Calu3 (cell line): ENCODE data around the gene HOXB7. TPM values are rescaled to one million over a fixed set of nuclear protein-coding genes. Genes with fewer than 3 reads are reported as not detected.

Experiments used
- BruUV-seq: library from RNA; stranded (reverse); fragments of 400-500 nt; replicated peaks from 2 replicates; lab custom pipeline; 2021; lab: Mats Ljungman, UMichigan
- CTCF ChIA-PET: fragments of 300-600 bp; sonication (Branson Sonifier 250); formaldehyde crosslinking; loops from one replicate; lab custom pipeline; 2022; ENCODE audit warnings: antibody characterized with exemption; lab: Charles Lee
- DNase-seq: peaks from one replicate; pipeline ENCODE4 v3.0.0; 2022
- H3K27ac Mint-ChIP-seq: one replicate; pipeline ENCODE4 v1.8.0; 2022; ENCODE audit warnings: mixed read lengths; ENCODE audit not compliant: unreplicated experiment
- H3K27me3 Mint-ChIP-seq: one replicate; pipeline ENCODE4 v1.8.0; 2022; ENCODE audit warnings: mixed read lengths; ENCODE audit not compliant: unreplicated experiment
- H3K36me3 Mint-ChIP-seq: one replicate; pipeline ENCODE4 v1.8.0; 2022; ENCODE audit warnings: mild to moderate bottlenecking, moderate library complexity, mixed read lengths; ENCODE audit not compliant: insufficient read depth, unreplicated experiment
- H3K4me1 Mint-ChIP-seq: one replicate; pipeline ENCODE4 v1.8.0; 2022; ENCODE audit warnings: mild to moderate bottlenecking, low read depth, mixed read lengths; ENCODE audit not compliant: unreplicated experiment
- H3K4me3 Mint-ChIP-seq: one replicate; pipeline ENCODE4 v1.8.0; 2022; ENCODE audit warnings: mild to moderate bottlenecking, low read depth, moderate library complexity, mixed read lengths; ENCODE audit not compliant: unreplicated experiment
- H3K9me3 Mint-ChIP-seq: one replicate; pipeline ENCODE4 v1.8.0; 2022; ENCODE audit warnings: low read depth, mixed read lengths; ENCODE audit not compliant: unreplicated experiment
- intact Hi-C: fragments of 100-400 bp; cut with micrococcal nuclease; formaldehyde crosslinking; loops from one replicate; pipeline ENCODE4 v1.10.0; 2022; ENCODE audit not compliant: unreplicated experiment
- total RNA-seq: library from RNA; stranded (reverse); gene quantifications from 2 replicates; pipeline ENCODE4 v1.2.3, GENCODE V29; 2022
- TF ChIP-seq, protein P1 (sequence below): fragments of 200-600 bp; IDR thresholded peaks from one replicate; pipeline ENCODE4 v1.8.0; 2022; ENCODE audit warnings: antibody characterized with exemption; ENCODE audit not compliant: unreplicated experiment

Gene HOXB7
- total RNA-seq, 1 experiment from 2014 or later, result 30.2 TPM

DNA sequence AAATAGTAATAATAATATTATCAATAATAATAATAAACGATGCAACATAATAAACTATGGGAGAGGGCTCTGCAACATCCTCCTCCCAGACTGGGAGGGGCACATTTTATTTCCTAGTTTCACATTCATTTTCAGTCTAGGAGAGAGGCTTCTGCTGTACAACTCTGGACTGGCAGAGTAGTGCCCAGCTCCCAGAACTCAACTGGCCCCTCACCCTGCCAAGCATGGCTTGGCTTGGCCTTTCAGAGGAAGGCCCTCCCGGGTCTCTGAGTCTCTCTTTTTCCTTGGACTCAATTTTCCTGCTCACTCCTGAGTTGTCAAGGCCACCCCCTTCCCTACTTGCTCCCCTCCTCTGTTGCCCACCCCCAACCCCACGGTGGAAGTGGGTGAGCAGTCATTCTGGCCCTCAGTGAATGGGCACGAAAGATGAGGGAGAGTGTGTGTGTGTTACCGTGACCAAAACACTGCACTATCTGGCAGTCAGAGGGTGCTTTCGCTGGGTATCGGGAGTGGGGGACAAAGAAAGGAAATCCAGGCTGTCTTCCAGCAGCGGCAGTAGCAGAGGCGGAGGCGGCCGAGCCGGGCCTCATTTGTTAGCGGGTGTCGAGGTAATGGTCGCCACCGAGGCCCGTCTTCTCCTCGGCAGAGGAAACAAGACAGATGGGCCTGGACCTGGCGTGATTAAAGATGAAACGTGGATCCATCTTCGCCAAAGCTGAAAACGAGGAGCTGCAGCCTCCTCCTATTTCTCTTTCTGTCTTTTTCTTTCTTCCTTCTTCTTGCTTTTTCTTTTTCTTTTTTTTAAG lies 34.9 kb downstream of the HOXB7 start:
- Mint-ChIP-seq H3K4me1 (peaks cover 59% of the 10 kb centered on the region), H3K27me3 (peaks cover 20% of the 10 kb centered on the region), H3K9me3 (no peaks in the 10 kb centered on the region), H3K4me3 (no peak overlapping the region), H3K36me3 (peaks cover 100% of the 10 kb centered on the region), H3K27ac (peak overlapping the region; percentile 66)
- DNase-seq, result no peak
- BruUV-seq, result no TSS peak
- CTCF ChIA-PET, result no interaction called here
- intact Hi-C loops, result loop anchor here (5.0 kb wide), 2 partner anchors 34 to 284 kb away; no protein-coding TSS in a partner anchor
- TF ChIP-seq, protein P1, sequence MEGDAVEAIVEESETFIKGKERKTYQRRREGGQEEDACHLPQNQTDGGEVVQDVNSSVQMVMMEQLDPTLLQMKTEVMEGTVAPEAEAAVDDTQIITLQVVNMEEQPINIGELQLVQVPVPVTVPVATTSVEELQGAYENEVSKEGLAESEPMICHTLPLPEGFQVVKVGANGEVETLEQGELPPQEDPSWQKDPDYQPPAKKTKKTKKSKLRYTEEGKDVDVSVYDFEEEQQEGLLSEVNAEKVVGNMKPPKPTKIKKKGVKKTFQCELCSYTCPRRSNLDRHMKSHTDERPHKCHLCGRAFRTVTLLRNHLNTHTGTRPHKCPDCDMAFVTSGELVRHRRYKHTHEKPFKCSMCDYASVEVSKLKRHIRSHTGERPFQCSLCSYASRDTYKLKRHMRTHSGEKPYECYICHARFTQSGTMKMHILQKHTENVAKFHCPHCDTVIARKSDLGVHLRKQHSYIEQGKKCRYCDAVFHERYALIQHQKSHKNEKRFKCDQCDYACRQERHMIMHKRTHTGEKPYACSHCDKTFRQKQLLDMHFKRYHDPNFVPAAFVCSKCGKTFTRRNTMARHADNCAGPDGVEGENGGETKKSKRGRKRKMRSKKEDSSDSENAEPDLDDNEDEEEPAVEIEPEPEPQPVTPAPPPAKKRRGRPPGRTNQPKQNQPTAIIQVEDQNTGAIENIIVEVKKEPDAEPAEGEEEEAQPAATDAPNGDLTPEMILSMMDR, result no peak

DNA sequence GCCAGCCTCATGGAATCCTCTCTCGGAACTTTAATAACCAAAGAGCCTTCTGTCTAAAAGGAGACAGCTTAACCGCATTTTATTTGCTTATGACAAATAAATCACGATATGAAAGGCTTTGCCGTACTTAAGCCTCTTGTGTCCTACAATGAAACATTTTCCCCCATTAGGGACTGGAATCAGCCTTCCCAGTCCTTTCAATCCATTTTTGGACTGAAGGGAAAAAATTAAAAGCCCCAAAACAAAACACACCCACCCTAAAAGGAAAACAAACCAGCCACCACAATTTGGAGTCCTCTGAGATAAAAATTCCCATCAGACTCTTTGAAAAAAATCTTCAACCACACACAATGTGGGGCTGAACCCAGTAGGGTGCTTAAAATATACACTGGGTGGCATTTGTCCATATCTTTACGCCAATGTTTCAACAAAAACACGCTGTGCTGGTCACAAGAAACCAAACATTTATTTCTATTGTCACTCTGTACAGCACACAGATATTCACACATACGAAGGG lies 35.7 kb downstream of the HOXB7 start:
- Mint-ChIP-seq H3K27ac (peak overlapping the region; percentile 66), H3K9me3 (no peaks in the 10 kb centered on the region), H3K36me3 (peaks cover 100% of the 10 kb centered on the region), H3K4me1 (peaks cover 56% of the 10 kb centered on the region), H3K27me3 (peaks cover 20% of the 10 kb centered on the region), H3K4me3 (no peak overlapping the region)
- CTCF ChIA-PET, result interaction anchor here (1.2 kb wide), 1 partner anchor 223 kb away, joined by 3 read pairs; no protein-coding TSS in a partner anchor
- BruUV-seq, result no TSS peak
- TF ChIP-seq, protein P1, result no peak
- intact Hi-C loops, result loop anchor here (5.0 kb wide), 2 partner anchors 33 to 283 kb away; no protein-coding TSS in a partner anchor
- DNase-seq, result no peak

DNA sequence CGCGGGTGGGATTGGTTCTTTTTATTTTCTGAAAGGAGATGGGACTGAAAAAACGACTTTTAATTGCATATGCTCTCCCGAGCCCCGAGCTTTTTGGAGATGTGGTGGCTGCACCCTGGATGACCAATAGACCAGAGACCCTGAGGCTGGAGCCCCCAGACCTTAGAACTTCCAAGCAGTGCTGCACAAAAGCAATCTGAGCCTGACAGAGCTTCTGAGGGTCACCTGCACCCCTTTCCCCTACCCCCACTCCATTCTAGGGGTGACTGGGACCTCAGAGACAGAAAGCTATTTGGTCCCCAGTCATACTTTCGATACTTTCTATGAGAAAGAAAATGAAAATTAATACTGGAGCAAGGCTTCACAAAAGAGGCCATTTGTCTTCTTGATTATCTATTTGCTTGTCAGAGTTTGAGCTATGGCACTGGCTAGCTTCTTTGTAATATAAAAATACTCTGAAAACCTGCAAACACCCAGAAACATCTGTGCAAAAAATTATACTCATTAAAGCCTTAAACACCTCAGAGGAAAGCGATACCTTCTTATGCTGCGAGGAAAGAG lies 36.2 kb downstream of the HOXB7 start:
- no TSS peak for BruUV-seq
- DNase-seq, result no peak
- intact Hi-C loops, result loop anchor here (5.0 kb wide), 2 partner anchors 32 to 282 kb away; no protein-coding TSS in a partner anchor
- peak overlapping the region; percentile 66 for H3K27ac Mint-ChIP-seq
- TF ChIP-seq, protein P1, result no peak
- CTCF ChIA-PET, result interaction anchor here (1.2 kb wide), 1 partner anchor 222 kb away, joined by 3 read pairs; no protein-coding TSS in a partner anchor
- no peak overlapping the region for H3K4me3 Mint-ChIP-seq
- peaks cover 15% of the 10 kb centered on the region for H3K27me3 Mint-ChIP-seq
- H3K9me3 Mint-ChIP-seq, result no peaks in the 10 kb centered on the region
- peaks cover 51% of the 10 kb centered on the region for H3K4me1 Mint-ChIP-seq
- peaks cover 99% of the 10 kb centered on the region for H3K36me3 Mint-ChIP-seq

DNA sequence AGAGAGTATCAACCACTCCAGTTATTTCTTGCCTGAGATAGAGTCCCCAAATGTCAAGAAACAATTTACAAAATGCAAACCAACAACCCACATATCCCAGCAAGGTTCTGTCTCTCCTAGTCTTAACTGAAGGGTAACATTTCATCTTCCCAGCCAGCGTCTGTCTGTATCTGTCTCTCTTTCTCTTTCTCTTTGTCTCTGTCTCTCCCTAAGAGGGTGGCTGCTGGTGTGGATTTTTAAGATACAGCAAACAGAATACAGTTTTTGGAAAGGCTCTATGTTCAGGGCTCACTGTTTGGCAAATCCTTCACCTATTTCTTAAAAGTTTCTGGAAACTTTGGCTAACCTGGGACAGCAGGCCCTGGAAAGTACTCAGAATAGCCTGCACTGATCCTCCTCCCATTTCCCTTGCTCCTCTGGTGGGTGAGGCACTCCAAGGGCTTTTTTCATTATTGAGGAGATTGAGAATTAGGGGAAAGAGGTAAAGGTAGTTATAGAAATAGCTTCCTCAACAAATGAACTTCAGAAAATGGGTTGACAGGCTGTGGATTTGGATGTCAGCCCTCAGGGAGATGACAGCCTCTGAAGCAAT lies 38.9 kb downstream of the HOXB7 start:
- peak overlapping the region; percentile 66 for H3K27ac Mint-ChIP-seq
- H3K4me1 Mint-ChIP-seq, result peaks cover 39% of the 10 kb centered on the region
- intact Hi-C loops, result no loop called here
- BruUV-seq, result no TSS peak
- H3K27me3 Mint-ChIP-seq, result no peaks in the 10 kb centered on the region
- no peaks in the 10 kb centered on the region for H3K9me3 Mint-ChIP-seq
- peaks cover 86% of the 10 kb centered on the region for H3K36me3 Mint-ChIP-seq
- TF ChIP-seq, protein P1, result no peak
- H3K4me3 Mint-ChIP-seq, result no peak overlapping the region
- CTCF ChIA-PET, result no interaction called here
- no peak for DNase-seq
